Lower lobe of right lung (tissue), 2 donors: ENCODE measurements around the gene C11orf68. TPM values are rescaled to one million over a fixed set of nuclear protein-coding genes. Genes with fewer than 3 reads are reported as not detected.
A peak's percentile ranks its signal among the peaks of the same experiment; 100 is the strongest.

Experiments
- ATAC-seq, 2 donors: fragments of 200-7000 bp; cut with Tn5 transposase; one replicate each; pipeline ENCODE4 v1.9.1; 2020 to 2022; ENCODE audit warnings: mild to moderate bottlenecking in 2 of 2, moderate library complexity in 2 of 2
- DNase-seq: peaks from one replicate; pipeline ENCODE4 v3.0.0-alpha.2; 2020
- H3K27ac ChIP-seq: fragments of 200-600 bp; one replicate; pipeline ENCODE4 v1.8.0; 2022
- H3K27me3 ChIP-seq: fragments of 200-600 bp; one replicate; pipeline ENCODE4 v1.8.0; 2022; ENCODE audit warnings: low read depth
- H3K36me3 ChIP-seq: fragments of 200-600 bp; one replicate; pipeline ENCODE4 v1.8.0; 2022; ENCODE audit warnings: mild to moderate bottlenecking
- H3K4me1 ChIP-seq: fragments of 200-600 bp; one replicate; pipeline ENCODE4 v1.8.0; 2022
- H3K4me3 ChIP-seq: fragments of 200-600 bp; one replicate; pipeline ENCODE4 v1.8.0; 2022; ENCODE audit warnings: mild to moderate bottlenecking
- H3K9me3 ChIP-seq: fragments of 200-600 bp; one replicate; pipeline ENCODE4 v1.8.0; 2022
- intact Hi-C: fragments of 100-400 bp; cut with DNase I; formaldehyde crosslinking; loops from one replicate; pipeline ENCODE4 v1.11.0; 2022
- long read RNA-seq: library from polyadenylated mRNA; unstranded; transcript quantifications from one replicate; pipeline ENCODE4 v2.0.0, GENCODE V29; 2021
- total RNA-seq: library from RNA; stranded (reverse); fragmentation: NEBNext Ultra II Directional; extraction: Animal tissue kit (Norgen Biotek cat#: 25700); gene quantifications from one replicate; pipeline ENCODE4 v1.2.1, GENCODE V29; 2021
- TF ChIP-seq, protein P1 (sequence below): fragments of 200-600 bp; IDR thresholded peaks from one replicate; pipeline ENCODE4 v1.8.0; 2022; ENCODE audit warnings: antibody characterized with exemption, mild to moderate bottlenecking
- donor health status: DM: no; HTN: yes; CAD: no; lungs with severe emphysema.

C11orf68 gene
- total RNA-seq = 36.5 TPM
- long read RNA-seq, transcript C11orf68-203 (1 exons, 1,528 nt) = minor isoform, 5 of 50 reads
- long read RNA-seq, transcript C11orf68-202 (2 exons, 1,559 nt) = major isoform, 30 of 50 reads
- long read RNA-seq, transcript C11orf68-201 (2 exons, 1,619 nt) = minor isoform, 15 of 50 reads
- long read RNA-seq, partial matches to known transcripts = 0 of 50 reads
- long read RNA-seq, other reads (novel, unspliced or antisense) = 0 of 50 reads

DNA sequence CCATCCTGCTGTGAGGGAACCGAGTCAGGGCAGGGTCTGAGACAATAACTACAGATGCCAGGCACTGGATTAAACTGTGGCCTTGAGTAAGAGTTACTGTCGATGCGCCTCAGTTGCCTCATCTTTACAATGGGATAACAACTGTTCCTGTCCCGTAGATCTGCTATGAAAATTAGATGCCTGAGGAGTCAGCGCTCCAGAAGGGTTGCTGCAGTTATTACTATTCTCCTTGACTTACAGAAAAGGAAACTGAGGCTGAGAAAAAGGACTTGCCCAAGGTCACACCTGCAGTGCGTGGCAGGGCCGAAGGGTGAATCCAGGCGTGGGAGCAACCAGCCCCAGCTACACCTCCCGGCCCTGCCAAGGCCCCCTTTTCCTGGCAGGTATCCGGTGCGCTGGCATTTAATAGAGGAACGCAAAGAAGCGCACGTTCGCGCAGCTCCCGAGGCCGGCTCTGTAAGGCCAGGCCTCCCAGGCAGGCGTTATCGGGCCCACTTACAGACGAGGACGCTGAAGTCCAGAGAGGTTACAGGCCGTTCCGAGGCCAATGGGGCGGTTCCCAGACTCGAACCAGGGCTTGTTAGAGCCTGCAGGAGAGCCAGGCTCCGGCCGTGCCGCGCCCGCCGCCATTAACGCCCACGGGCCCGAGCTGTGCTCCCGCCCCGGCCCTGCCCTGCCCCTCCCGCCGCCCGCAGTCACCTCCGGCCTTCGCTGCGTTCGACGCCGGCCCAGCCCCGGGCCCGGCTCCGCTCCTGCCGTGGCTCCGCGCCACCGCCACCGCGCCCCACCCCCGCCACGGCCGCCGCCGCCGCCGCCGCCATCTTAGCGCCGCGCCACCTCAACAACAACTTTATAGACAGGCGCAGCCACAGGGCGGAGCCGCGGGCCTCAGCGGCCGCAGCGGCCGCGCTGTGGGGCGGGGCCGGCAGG lies at the start of gene C11orf68:
Gene C11orf68 (minus strand): TSS at position 852 of the 930 bp plus-strand sequence. CDS start 31 bp downstream, at position 821.
- no peak for DNase-seq

DNA sequence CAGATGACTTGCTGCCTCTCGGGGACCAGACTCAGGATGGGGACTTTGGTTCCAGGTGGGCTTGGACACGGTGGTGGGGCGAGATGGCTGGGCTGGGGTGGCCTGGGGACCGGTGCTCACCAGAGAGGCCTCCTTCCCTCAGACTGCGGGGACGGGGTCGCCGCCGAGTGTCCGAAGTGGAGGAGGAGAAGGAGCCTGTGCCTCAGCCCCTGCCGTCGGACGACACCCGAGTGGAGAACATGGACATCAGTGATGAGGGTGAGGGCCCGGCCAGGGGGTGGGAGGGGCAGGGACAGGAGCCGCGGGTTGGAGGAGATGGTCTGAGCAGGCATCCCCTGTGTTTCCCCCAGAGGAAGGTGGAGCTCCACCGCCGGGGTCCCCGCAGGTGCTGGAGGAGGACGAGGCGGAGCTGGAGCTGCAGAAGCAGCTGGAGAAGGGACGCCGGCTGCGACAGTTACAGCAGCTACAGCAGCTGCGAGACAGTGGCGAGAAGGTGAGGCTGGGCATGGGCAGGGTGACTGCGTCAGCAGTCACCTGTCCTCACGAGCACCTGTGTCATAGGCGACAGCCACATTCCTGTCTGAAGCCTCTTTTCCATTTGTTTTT lies 48.6 kb upstream of the C11orf68 start:
- H3K36me3 ChIP-seq = peaks cover 81% of the 10 kb centered on the region
- no peak for ATAC-seq
- no peak overlapping the region for H3K27ac ChIP-seq
- H3K4me1 ChIP-seq = peaks cover 45% of the 10 kb centered on the region
- no peaks in the 10 kb centered on the region for H3K27me3 ChIP-seq
- intact Hi-C loops = no loop called here
- no peak for DNase-seq
- no peak overlapping the region for H3K4me3 ChIP-seq
- TF ChIP-seq, protein P1, sequence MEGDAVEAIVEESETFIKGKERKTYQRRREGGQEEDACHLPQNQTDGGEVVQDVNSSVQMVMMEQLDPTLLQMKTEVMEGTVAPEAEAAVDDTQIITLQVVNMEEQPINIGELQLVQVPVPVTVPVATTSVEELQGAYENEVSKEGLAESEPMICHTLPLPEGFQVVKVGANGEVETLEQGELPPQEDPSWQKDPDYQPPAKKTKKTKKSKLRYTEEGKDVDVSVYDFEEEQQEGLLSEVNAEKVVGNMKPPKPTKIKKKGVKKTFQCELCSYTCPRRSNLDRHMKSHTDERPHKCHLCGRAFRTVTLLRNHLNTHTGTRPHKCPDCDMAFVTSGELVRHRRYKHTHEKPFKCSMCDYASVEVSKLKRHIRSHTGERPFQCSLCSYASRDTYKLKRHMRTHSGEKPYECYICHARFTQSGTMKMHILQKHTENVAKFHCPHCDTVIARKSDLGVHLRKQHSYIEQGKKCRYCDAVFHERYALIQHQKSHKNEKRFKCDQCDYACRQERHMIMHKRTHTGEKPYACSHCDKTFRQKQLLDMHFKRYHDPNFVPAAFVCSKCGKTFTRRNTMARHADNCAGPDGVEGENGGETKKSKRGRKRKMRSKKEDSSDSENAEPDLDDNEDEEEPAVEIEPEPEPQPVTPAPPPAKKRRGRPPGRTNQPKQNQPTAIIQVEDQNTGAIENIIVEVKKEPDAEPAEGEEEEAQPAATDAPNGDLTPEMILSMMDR = no peak
- no peaks in the 10 kb centered on the region for H3K9me3 ChIP-seq

More for the DNA sequence above, at the start of gene C11orf68:
- ATAC-seq = no peak
- TF ChIP-seq, protein P1 = no peak
- intact Hi-C loops = no loop called here
- Histone ChIP-seq H3K4me3 (peak within 1 kb of the TSS; percentile 99), H3K9me3 (no peaks in the 10 kb centered on the region), H3K36me3 (peaks cover 26% of the 10 kb centered on the region), H3K27ac (peak within 1 kb of the TSS; percentile 97), H3K4me1 (peaks cover 51% of the 10 kb centered on the region), H3K27me3 (no peaks in the 10 kb centered on the region)

DNA sequence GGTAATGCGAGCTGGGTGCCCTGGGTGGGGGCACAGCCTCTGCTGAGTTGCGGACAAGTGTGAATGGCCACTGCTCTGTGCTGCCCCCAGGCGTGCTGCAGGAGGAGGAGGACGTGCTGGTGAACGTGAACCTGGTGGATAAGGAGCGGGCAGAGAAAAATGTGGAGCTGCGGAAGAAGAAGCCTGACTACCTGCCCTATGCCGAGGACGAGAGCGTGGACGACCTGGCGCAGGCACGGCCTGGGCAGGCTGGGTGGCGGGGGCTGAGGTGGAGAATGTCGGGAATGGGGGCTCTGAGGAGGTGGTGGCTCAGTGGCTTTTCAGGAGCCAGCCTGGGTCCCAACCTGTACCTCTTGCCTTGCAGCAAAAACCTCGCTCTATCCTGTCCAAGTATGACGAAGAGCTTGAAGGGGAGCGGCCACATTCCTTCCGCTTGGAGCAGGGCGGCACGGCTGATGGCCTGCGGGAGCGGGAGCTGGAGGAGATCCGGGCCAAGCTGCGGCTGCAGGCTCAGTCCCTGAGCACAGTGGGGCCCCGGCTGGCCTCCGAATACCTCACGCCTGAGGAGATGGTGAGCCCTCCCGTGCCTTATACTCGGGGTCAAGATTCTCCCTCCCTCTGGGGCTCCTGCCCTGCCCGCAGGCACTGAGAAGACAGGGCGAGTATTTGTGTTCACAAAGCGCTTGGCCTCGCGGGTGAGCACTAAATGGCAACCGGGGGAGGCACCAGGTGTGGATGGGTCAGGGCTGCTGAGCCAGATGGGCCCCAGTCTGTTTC lies 47.3 kb upstream of the C11orf68 start:
- Histone ChIP-seq H3K4me1 (peaks cover 48% of the 10 kb centered on the region), H3K27me3 (no peaks in the 10 kb centered on the region), H3K36me3 (peaks cover 73% of the 10 kb centered on the region), H3K9me3 (no peaks in the 10 kb centered on the region), H3K27ac (no peak overlapping the region), H3K4me3 (no peak overlapping the region)
- ATAC-seq (no peak), DNase-seq (no peak)
- TF ChIP-seq, protein P1 = no peak
- intact Hi-C loops = no loop called here

DNA sequence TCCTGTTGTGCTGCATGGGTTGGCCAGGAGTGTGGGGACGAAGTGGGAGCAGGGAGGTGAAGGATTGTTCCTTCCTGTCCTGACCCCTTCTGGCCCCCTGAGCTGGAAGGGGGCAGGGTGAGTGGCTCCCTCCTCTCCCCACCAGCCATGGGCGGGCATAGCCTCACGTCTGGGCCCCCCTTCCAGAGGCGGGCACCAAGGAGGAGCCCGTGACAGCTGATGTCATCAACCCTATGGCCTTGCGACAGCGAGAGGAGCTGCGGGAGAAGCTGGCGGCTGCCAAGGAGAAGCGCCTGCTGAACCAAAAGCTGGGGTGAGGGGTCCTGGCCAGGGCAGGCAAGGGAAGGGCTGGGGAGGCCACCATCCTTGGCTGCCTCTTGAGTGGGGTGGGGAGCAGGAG lies 46.0 kb upstream of the C11orf68 start:
- TF ChIP-seq, protein P1 = no peak
- no peak for ATAC-seq

DNA sequence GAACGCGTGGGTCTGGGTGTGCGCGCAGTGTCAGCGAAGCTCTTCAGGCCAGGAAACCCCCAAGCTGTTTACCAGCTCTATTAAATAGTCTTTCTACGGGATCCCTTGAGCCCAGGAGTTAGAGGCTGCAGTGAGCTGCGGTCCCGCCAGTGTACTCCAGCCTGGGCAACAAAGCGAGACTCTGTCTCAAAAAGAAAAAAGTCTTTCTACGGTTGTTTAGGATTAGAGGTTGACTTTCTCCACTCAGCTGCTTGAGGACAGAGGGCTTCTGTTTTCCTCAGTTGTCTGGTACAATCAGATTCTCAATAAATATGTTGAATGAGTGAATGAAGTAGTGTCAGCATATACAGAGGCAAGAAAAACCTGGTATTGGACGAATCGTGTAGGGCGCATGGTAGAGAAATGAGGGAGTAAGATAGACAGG lies 43.3 kb upstream of the C11orf68 start:
- Histone ChIP-seq H3K9me3 (no peaks in the 10 kb centered on the region), H3K27ac (peak overlapping the region; percentile 90), H3K36me3 (peaks cover 40% of the 10 kb centered on the region), H3K27me3 (no peaks in the 10 kb centered on the region), H3K4me1 (peaks cover 23% of the 10 kb centered on the region), H3K4me3 (peak overlapping the region; percentile 97)
- DNase-seq = no peak
- TF ChIP-seq, protein P1 = no peak
- intact Hi-C loops = no loop called here
- peak in 1 of 2 donors; percentile 20 for ATAC-seq

More for the DNA sequence above, 46.0 kb upstream of the C11orf68 start:
- no peaks in the 10 kb centered on the region for H3K27me3 ChIP-seq
- H3K4me1 ChIP-seq = peaks cover 43% of the 10 kb centered on the region
- no peak overlapping the region for H3K27ac ChIP-seq
- intact Hi-C loops = no loop called here
- no peak for DNase-seq
- no peak overlapping the region for H3K4me3 ChIP-seq
- H3K36me3 ChIP-seq = peaks cover 67% of the 10 kb centered on the region
- H3K9me3 ChIP-seq = no peaks in the 10 kb centered on the region
